ENCODE results near the gene TPP2. TPM values are rescaled to one million over a fixed set of nuclear protein-coding genes. Genes with fewer than 3 reads are reported as not detected.

The TPP2 gene
- total and polyA plus RNA-seq, 9 of the 15 experiments (the other 6 are each of a cell fraction or from before 2014, with no cell fraction given) = 18.8 to 87.7 (median 55.9) TPM

GRCh38 chr13:102548811-102549210, 48.0 kb upstream of the TPP2 start (continued):
- TF ChIP-seq SP1 (CRISPR knock-in tag; IDR thresholded peaks at IDR 0.05) (no peak), ZNF655 (CRISPR knock-in tag; IDR thresholded peaks at IDR 0.05) (no peak), PRMT5 (CRISPR knock-in tag; IDR thresholded peaks at IDR 0.05) (no peak), DPF2 (IDR thresholded peaks at IDR 0.05) (no peak), RERE (CRISPR knock-in tag; IDR thresholded peaks at IDR 0.05; ENCODE audit: borderline replicate concordance) (no peak)

Data from K562 (cell line).